Keratinocyte (primary cell): Measurements from ENCODE around the gene SRSF12.
"Not testable (repeated sequence)": the region's sequence is repeated elsewhere in the genome, so short reads cannot be mapped to it uniquely, and the experiment has no call there.

Experiments
- CTCF ChIP-seq, 3 experiments: IDR thresholded peaks in 1 of 3; conservative IDR thresholded peaks in 1 of 3; optimal IDR thresholded peaks in 1 of 3; 2 replicates in 2 of 3; 3 replicates in 1 of 3; pipeline versions ENCODE3 to v1.5.1; 2011; ENCODE audit warnings: low read length in 3 of 3, mild to moderate bottlenecking in 3 of 3, moderate library complexity in 2 of 3, control low read depth in 1 of 3, inconsistent platforms in 1 of 3; ENCODE audit not compliant: insufficient read depth in 2 of 3; ENCODE audit errors: extremely low read depth in 1 of 3
- EZH2 ChIP-seq: IDR thresholded peaks from one replicate; pipeline ENCODE4 v1.6.1; 2012; ENCODE audit warnings: inconsistent platforms, mild to moderate bottlenecking, low read length, moderate library complexity

DNA sequence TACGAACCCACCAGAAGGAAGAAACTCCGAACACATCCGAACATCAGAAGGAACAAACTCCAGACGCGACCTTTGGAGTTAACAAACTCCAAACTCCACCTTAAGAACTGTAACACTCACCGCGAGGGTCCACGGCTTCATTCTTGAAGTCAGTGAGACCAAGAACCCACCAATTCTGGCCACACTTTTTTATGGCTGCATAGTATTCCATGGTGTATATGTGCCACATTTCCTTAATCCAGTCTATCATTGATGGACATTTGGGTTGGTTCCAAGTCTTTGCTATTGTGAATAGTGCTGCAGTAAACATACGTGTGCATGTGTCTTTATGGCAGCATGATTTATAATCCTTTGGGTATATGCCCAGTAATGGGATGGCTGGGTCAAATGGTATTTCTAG, 51.8 kb downstream of the SRSF12 start:
- not testable (repeated sequence) for TF ChIP-seq CTCF (optimal IDR thresholded peaks at IDR 0.05 in 1 of 3, IDR thresholded peaks at IDR 0.05 in 1 of 3, conservative IDR thresholded peaks at IDR 0.05 in 1 of 3; ENCODE audit: extremely low read depth in 1 of 3, insufficient read depth in 2 of 3, low read length in 3 of 3); EZH2
